Gastroesophageal sphincter (tissue), 3 donors: ENCODE measurements around the gene MPND.

ENCODE experiments used
- EP300 ChIP-seq: sonication (generic); formaldehyde crosslinking; IDR thresholded peaks from one replicate; pipeline ENCODE4 v1.6.1; 2017; ENCODE audit warnings: antibody characterized with exemption, mild to moderate bottlenecking
- POLR2A ChIP-seq, 2 donors: fragments of 450-650 bp; IDR thresholded peaks; one replicate each; pipeline ENCODE4 v1.6.1; 2017; ENCODE audit warnings: antibody characterized with exemption in 2 of 2, mild to moderate bottlenecking in 2 of 2, moderate library complexity in 1 of 2
- TF ChIP-seq, protein P1 (sequence below), 4 experiments: fragments of 200-600 bp in 2 of 4; fragments of 450-650 bp in 2 of 4; sonication (generic) in 1 of 4; IDR thresholded peaks; one replicate each; pipeline ENCODE4 v1.5.1; 2017 to 2019; ENCODE audit warnings: antibody characterized with exemption in 4 of 4, mild to moderate bottlenecking in 2 of 4, moderate library complexity in 2 of 4

DNA sequence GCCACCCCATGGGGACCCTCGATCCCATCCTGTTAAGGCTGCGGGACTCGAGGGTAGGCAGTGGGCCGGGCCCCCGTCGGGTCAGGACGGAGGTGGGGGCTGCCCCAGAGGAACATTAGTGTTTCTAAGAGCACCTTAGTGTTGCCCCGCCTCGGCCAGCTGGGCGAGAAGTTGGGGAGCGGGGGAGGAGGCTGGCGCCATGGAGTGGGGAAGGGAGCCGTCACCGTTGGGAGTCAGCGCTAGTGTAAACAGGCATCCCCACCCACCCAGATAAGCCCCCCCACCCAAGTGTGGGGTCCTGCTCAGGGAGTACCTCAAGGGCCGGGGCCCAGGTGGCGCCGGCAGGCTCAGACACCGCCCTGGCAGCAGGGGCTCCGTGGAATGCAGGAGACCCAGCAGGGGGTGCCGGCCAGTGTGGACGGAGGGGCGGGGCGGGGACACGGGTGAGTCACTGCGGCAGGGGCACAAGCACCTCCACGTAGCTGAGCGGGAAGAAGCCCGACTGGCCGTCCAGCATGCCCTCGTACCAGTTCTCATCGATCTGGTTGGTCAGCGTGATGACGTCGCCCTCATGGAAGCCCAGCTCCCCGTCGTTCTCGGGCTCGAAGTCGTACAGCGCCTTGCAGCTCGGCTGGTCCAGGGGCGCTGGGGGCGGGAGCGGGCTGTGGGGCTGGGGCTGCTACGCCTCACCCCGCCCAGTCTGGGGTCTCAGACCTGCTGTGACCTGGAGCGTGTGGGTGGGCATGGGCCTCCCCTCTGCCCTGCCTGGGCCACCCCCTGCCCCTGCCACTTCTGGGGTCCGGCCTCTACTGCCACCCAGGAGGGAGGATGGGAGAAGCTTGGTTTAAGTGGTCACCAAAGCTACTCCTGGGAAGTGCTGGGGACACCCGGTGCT lies 18.0 kb downstream of the MPND start:
- TF ChIP-seq EP300: no peak
- TF ChIP-seq, protein P1, sequence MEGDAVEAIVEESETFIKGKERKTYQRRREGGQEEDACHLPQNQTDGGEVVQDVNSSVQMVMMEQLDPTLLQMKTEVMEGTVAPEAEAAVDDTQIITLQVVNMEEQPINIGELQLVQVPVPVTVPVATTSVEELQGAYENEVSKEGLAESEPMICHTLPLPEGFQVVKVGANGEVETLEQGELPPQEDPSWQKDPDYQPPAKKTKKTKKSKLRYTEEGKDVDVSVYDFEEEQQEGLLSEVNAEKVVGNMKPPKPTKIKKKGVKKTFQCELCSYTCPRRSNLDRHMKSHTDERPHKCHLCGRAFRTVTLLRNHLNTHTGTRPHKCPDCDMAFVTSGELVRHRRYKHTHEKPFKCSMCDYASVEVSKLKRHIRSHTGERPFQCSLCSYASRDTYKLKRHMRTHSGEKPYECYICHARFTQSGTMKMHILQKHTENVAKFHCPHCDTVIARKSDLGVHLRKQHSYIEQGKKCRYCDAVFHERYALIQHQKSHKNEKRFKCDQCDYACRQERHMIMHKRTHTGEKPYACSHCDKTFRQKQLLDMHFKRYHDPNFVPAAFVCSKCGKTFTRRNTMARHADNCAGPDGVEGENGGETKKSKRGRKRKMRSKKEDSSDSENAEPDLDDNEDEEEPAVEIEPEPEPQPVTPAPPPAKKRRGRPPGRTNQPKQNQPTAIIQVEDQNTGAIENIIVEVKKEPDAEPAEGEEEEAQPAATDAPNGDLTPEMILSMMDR (IDR thresholded peaks at IDR 0.05): no peak
- TF ChIP-seq POLR2A (IDR thresholded peaks at IDR 0.05): no peak
